SU-DHL-6 (cell line): ENCODE measurements around the gene ANGPTL2.

ENCODE experiments used
- H2AFZ ChIP-seq: fragments of 200-600 bp; sonication (generic); 2 replicates; pipeline ENCODE4 v1.6.1; 2014; ENCODE audit warnings: low read depth, mild to moderate bottlenecking, moderate library complexity, mixed read lengths, antibody characterized with exemption, low read length; ENCODE audit not compliant: severe bottlenecking
- H3F3A ChIP-seq: fragments of 200-600 bp; shearing (Covaris generic); 2 replicates; pipeline ENCODE4 v1.6.0; 2016; ENCODE audit warnings: antibody characterized with exemption, mild to moderate bottlenecking; ENCODE audit not compliant: insufficient read depth
- H3K27ac ChIP-seq: fragments of 200-600 bp; sonication (generic); 2 replicates; pipeline ENCODE4 v1.5.1; 2016; ENCODE audit warnings: low read depth, mild to moderate bottlenecking, low read length, moderate library complexity, mixed read lengths
- H3K27me3 ChIP-seq: fragments of 200-600 bp; sonication (generic), shearing (Covaris generic); 2 replicates; pipeline ENCODE4 v1.6.0; 2014; ENCODE audit warnings: mild to moderate bottlenecking, low read length
- H3K36me3 ChIP-seq: fragments of 200-600 bp; sonication (generic); 2 replicates; pipeline ENCODE4 v1.6.1; 2014; ENCODE audit warnings: mild to moderate bottlenecking, low read length, mixed read lengths
- H3K4me2 ChIP-seq: fragments of 300-600, 200-600 bp; shearing (Covaris generic), sonication (generic); 2 replicates; pipeline ENCODE4 v1.6.0; 2014; ENCODE audit warnings: low read length, low read depth, mild to moderate bottlenecking; ENCODE audit not compliant: poor library complexity, severe bottlenecking
- H3K4me3 ChIP-seq: fragments of 200-600 bp; sonication (generic); 2 replicates; pipeline ENCODE4 v1.5.1; 2014; ENCODE audit warnings: antibody characterized with exemption, low read length, mild to moderate bottlenecking, mixed read lengths; ENCODE audit not compliant: insufficient read depth, poor library complexity, severe bottlenecking
- H3K79me2 ChIP-seq: fragments of 200-600 bp; sonication (generic); 2 replicates; pipeline ENCODE4 v1.6.1; 2014; ENCODE audit warnings: mild to moderate bottlenecking, low read length, moderate library complexity; ENCODE audit not compliant: insufficient read depth
- H3K9ac ChIP-seq: fragments of 200-600 bp; sonication (generic); 2 replicates; pipeline ENCODE4 v1.7.0; 2014; ENCODE audit warnings: mild to moderate bottlenecking, low read length
- H3K9me2 ChIP-seq: fragments of 200-600 bp; sonication (generic); replicated peaks from 2 replicates; pipeline ENCODE4 v1.6.1; 2014; ENCODE audit warnings: low read length; ENCODE audit not compliant: insufficient read depth
- H3K9me3 ChIP-seq: fragments of 200-600 bp; sonication (generic); 2 replicates; pipeline ENCODE4 v1.6.1; 2014; ENCODE audit warnings: low read length, mixed read lengths; ENCODE audit not compliant: insufficient read depth
- H4K20me1 ChIP-seq: fragments of 200-600 bp; sonication (generic); 2 replicates; pipeline ENCODE4 v1.6.1; 2014; ENCODE audit warnings: low read depth, mild to moderate bottlenecking, antibody characterized with exemption, low read length, moderate library complexity, mixed read lengths
- CTCF ChIP-seq: fragments of 200-600 bp; sonication (generic); IDR thresholded peaks from one replicate; pipeline ENCODE4 v1.5.1; 2017; ENCODE audit warnings: antibody characterized with exemption, mild to moderate bottlenecking, low read length, moderate library complexity; ENCODE audit not compliant: insufficient read depth, poor library complexity, severe bottlenecking
- EZH2phosphoT487 ChIP-seq: fragments of 200-600 bp; sonication (generic), shearing (Covaris generic); conservative IDR thresholded peaks from 2 replicates; pipeline ENCODE4 v1.6.1; 2018; ENCODE audit warnings: mild to moderate bottlenecking, antibody characterized with exemption, low read length, moderate library complexity, mixed read lengths

The ANGPTL2 gene

GRCh38 chr9:127097683-127098082 lies 24.8 kb downstream of the ANGPTL2 start:
- no peaks in the 10 kb centered on the region for H3K27me3 ChIP-seq
- no peaks in the 10 kb centered on the region for H3K36me3 ChIP-seq
- H3K79me2 ChIP-seq: no peaks in the 10 kb centered on the region
- H4K20me1 ChIP-seq: no peaks in the 10 kb centered on the region
- H2AFZ ChIP-seq: no peak overlapping the region
- no peak overlapping the region for H3K4me2 ChIP-seq
- H3K9me3 ChIP-seq: no peaks in the 10 kb centered on the region
- H3F3A ChIP-seq: no peaks in the 10 kb centered on the region
- no peaks in the 10 kb centered on the region for H3K9me2 ChIP-seq
- no peak overlapping the region for H3K9ac ChIP-seq
- no peak for TF ChIP-seq CTCF
- TF ChIP-seq EZH2phosphoT487: no peak
- H3K4me3 ChIP-seq: no peak overlapping the region
- H3K27ac ChIP-seq: no peak overlapping the region

GRCh38 chr9:127096208-127096607 lies 26.2 kb downstream of the ANGPTL2 start:
- Histone ChIP-seq H3K9me2 (no peaks in the 10 kb centered on the region), H3K27ac (no peak overlapping the region), H3K9ac (no peak overlapping the region), H3K9me3 (no peaks in the 10 kb centered on the region), H3K79me2 (no peaks in the 10 kb centered on the region), H3K4me3 (no peak overlapping the region), H3K36me3 (no peaks in the 10 kb centered on the region), H3K4me2 (no peak overlapping the region), H4K20me1 (no peaks in the 10 kb centered on the region), H3F3A (no peaks in the 10 kb centered on the region), H3K27me3 (no peaks in the 10 kb centered on the region), H2AFZ (no peak overlapping the region)
- TF ChIP-seq CTCF: no peak
- no peak for TF ChIP-seq EZH2phosphoT487

- TF ChIP-seq EZH2phosphoT487 (no peak), CTCF (no peak)
- Histone ChIP-seq H3K4me2 (no peak overlapping the region), H3K27ac (no peak overlapping the region), H3F3A (no peaks in the 10 kb centered on the region), H3K27me3 (no peaks in the 10 kb centered on the region), H3K9me2 (no peaks in the 10 kb centered on the region), H3K36me3 (no peaks in the 10 kb centered on the region), H3K4me3 (no peak overlapping the region), H2AFZ (no peak overlapping the region), H3K79me2 (no peaks in the 10 kb centered on the region), H3K9ac (no peak overlapping the region), H3K9me3 (no peaks in the 10 kb centered on the region), H4K20me1 (no peaks in the 10 kb centered on the region)
These were observed 27.0 kb downstream of the ANGPTL2 start for GRCh38 chr9:127095411-127095810.
